PC-3 (cell line): ENCODE data around the gene ACADS. TPM values are rescaled to one million over a fixed set of nuclear protein-coding genes. Genes with fewer than 3 reads are reported as not detected.

Experiments
- ATAC-seq: fragments of 200-7000 bp; cut with Tn5 transposase; 2 replicates; pipeline ENCODE4 v1.9.1; 2020; ENCODE audit warnings: mild to moderate bottlenecking, moderate library complexity
- Bru-seq: library from RNA; stranded (reverse); fragments of 400-500 nt; gene quantifications from one replicate; lab custom pipeline; 2021; lab: Mats Ljungman, UMichigan
- BruChase-seq, 2 experiments: library from RNA; stranded (reverse); fragments of 400-500 nt; gene quantifications; one replicate each; lab custom pipeline; 2021; lab: Mats Ljungman, UMichigan
- BruUV-seq: library from RNA; stranded (reverse); fragments of 400-500 nt; replicated peaks from 2 replicates; lab custom pipeline; 2021; lab: Mats Ljungman, UMichigan
- CTCF ChIA-PET: fragments of 300-600 bp; sonication (Branson Sonifier 250); formaldehyde crosslinking; loops from one replicate; lab custom pipeline; 2022; ENCODE audit warnings: antibody characterized with exemption; lab: Charles Lee
- POLR2A ChIA-PET: fragments of 300-600 bp; sonication (Branson Sonifier 250); formaldehyde crosslinking; loops from one replicate; lab custom pipeline; 2022; ENCODE audit warnings: antibody characterized with exemption; ENCODE audit not compliant: unreplicated experiment; lab: Charles Lee
- DNase-seq: peaks from one replicate; pipeline ENCODE4 v3.0.0-alpha.2; 2015
- H2AFZ ChIP-seq: fragments of 300-600 bp; sonication (generic); 2 replicates; pipeline ENCODE4 v1.6.0; 2016; ENCODE audit warnings: antibody characterized with exemption, low read length
- H3F3A ChIP-seq: fragments of 300-600 bp; sonication (generic); one replicate; pipeline ENCODE4 v1.6.0; 2017; ENCODE audit warnings: antibody characterized with exemption, low read length, control low read depth, mild to moderate bottlenecking; ENCODE audit not compliant: unreplicated experiment
- H3K27ac ChIP-seq: fragments of 300-600 bp; sonication (generic); 2 replicates; pipeline ENCODE4 v1.5.1; 2016; ENCODE audit warnings: mild to moderate bottlenecking, low read length
- H3K27me3 ChIP-seq: fragments of 300-600 bp; sonication (generic); 2 replicates; pipeline ENCODE4 v1.6.1; 2016; ENCODE audit warnings: low read length, mixed read lengths
- H3K36me3 ChIP-seq: fragments of 300-600 bp; sonication (generic); 2 replicates; pipeline ENCODE4 v1.6.1; 2016; ENCODE audit warnings: low read depth, mixed run types, low read length, mixed read lengths
- H3K4me1 ChIP-seq: fragments of 300-600 bp; sonication (generic); 2 replicates; pipeline ENCODE4 v1.5.1; 2016; ENCODE audit warnings: low read length; ENCODE audit not compliant: insufficient read depth
- H3K4me2 ChIP-seq: fragments of 300-600 bp; sonication (generic); 2 replicates; pipeline ENCODE4 v1.6.0; 2016; ENCODE audit warnings: low read length
- H3K4me3 ChIP-seq: fragments of 300-600 bp; sonication (generic); 2 replicates; pipeline ENCODE4 v1.5.1; 2016; ENCODE audit warnings: mild to moderate bottlenecking, low read length, mixed read lengths
- H3K79me2 ChIP-seq: fragments of 300-600 bp; sonication (generic); 2 replicates; pipeline ENCODE4 v1.6.1; 2017; ENCODE audit warnings: low read length, mixed read lengths
- H3K9ac ChIP-seq: fragments of 300-600 bp; sonication (generic); 2 replicates; pipeline ENCODE4 v1.6.0; 2016; ENCODE audit warnings: mild to moderate bottlenecking, low read length
- H3K9me2 ChIP-seq: fragments of 300-600 bp; sonication (generic); replicated peaks from 2 replicates; pipeline ENCODE4 v1.6.1; 2016; ENCODE audit warnings: mixed run types, low read length, mixed read lengths
- H3K9me3 ChIP-seq: fragments of 300-600 bp; sonication (generic); 2 replicates; pipeline ENCODE4 v1.6.1; 2016; ENCODE audit warnings: low read length, mixed read lengths
- H4K20me1 ChIP-seq: fragments of 300-600 bp; sonication (generic); 2 replicates; pipeline ENCODE4 v1.6.1; 2016; ENCODE audit warnings: low read length, mixed read lengths
- CTCF ChIP-seq: fragments of 300-600 bp; sonication (generic); conservative IDR thresholded peaks from 2 replicates; pipeline ENCODE4 v1.5.1; 2017; ENCODE audit warnings: antibody characterized with exemption, low read depth, mild to moderate bottlenecking, low read length
- EZH2 ChIP-seq: fragments of 300-600 bp; sonication (generic); IDR thresholded peaks from one replicate; pipeline ENCODE4 v1.6.1; 2017; ENCODE audit warnings: antibody characterized with exemption, mild to moderate bottlenecking, low read length; ENCODE audit not compliant: unreplicated experiment
- EZH2phosphoT487 ChIP-seq: fragments of 300-600 bp; sonication (generic); IDR thresholded peaks from 2 replicates; pipeline ENCODE4 v1.6.1; 2018; ENCODE audit warnings: mild to moderate bottlenecking, antibody characterized with exemption, low read length, borderline replicate concordance
- intact Hi-C: fragments of 100-400 bp; cut with micrococcal nuclease; formaldehyde crosslinking; loops from 2 replicates; pipeline ENCODE4 v1.9.0; 2023
- long read RNA-seq: library from polyadenylated mRNA; unstranded; transcript quantifications from one replicate; pipeline ENCODE4 v2.0.0, GENCODE V29; 2021; ENCODE audit not compliant: unreplicated experiment
- total RNA-seq: library from RNA; depleted of rRNA; stranded (reverse); fragments of >200 nt; gene quantifications from 2 replicates; pipeline ENCODE4 v1.2.3, GENCODE V29; 2014; rRNA removed

ACADS gene, protein sequence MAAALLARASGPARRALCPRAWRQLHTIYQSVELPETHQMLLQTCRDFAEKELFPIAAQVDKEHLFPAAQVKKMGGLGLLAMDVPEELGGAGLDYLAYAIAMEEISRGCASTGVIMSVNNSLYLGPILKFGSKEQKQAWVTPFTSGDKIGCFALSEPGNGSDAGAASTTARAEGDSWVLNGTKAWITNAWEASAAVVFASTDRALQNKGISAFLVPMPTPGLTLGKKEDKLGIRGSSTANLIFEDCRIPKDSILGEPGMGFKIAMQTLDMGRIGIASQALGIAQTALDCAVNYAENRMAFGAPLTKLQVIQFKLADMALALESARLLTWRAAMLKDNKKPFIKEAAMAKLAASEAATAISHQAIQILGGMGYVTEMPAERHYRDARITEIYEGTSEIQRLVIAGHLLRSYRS
- total RNA-seq (14.5 and 19.6 TPM in 2 replicates), Bru-seq, nascent RNA (percentile 58 among the genes with signal in this experiment), BruChase-seq, experiment 1, labeled RNA remaining after a 6-hour chase (percentile 66 among the genes with signal in this experiment), BruChase-seq, experiment 2, labeled RNA remaining after a 2-hour chase (percentile 66 among the genes with signal in this experiment)
- long read RNA-seq, transcript ACADS-201 (10 exons, 1,950 nt) = major isoform, 55 of 120 reads
- long read RNA-seq, partial matches to known transcripts = 36 of 120 reads
- long read RNA-seq, other reads (novel, unspliced or antisense) = 29 of 120 reads

DNA sequence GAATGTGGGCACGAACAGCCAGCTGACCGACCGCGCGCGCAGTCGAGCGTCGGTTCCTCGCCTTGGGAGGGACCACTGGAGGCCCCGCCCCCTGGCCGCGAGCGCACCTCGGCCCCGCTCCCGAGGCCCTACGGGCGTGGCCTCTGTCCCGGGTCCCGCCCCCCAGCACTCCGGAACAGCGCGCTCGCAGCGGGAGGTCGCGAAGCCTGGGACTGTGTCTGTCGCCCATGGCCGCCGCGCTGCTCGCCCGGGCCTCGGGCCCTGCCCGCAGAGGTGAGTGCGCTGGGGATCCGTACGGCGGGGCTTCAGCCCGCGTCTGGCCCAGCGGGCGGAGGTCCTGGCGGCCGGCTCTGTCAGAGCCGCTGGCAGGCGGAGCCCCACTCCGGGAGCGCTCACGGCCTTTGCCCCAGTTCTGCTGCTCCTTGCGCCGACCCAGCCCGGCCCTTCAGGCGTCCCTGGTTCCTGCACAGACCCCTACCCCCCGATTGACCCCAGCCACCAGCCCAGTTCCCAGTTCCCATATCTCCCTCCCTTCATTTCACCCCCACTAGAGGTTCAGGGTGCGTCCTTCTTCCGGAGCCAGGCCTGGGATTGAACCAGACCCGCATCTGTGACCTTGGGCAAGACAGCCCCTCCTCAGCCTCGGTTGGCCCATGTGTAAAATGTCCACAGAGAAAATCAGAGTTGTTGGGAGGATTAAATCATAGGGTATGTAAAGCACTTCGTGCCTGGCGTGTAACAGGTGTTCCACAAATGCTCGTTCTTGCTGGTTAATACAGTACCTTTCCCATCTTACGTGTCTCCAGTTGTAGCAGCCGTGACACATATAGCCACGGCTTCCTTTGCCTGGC is at the start of gene ACADS:
TSS of gene ACADS (plus strand) at position 168 of the 851 bp plus-strand sequence. CDS start at position 228, 60 bp downstream.
- ChIA-PET POLR2A (no interaction called here), CTCF (interaction anchor here (0.5 kb wide), 1 partner anchor 60 kb away, joined by 5 read pairs; no protein-coding TSS in a partner anchor)
- H4K20me1 ChIP-seq = no peaks in the 10 kb centered on the region
- no peaks in the 10 kb centered on the region for H3K9me3 ChIP-seq
- H3K27ac ChIP-seq = no peak within 1 kb of the TSS
- BruUV-seq = no TSS peak
- peak within 1 kb of the TSS; percentile 86 for H3K4me2 ChIP-seq
- DNase-seq (peak; percentile 80), ATAC-seq (peak; percentile 98)
- peaks cover 25% of the 10 kb centered on the region for H3K36me3 ChIP-seq
- TF ChIP-seq CTCF (no peak), EZH2 (no peak), EZH2phosphoT487 (no peak)
- peak within 1 kb of the TSS; percentile 71 for H3K4me3 ChIP-seq
- H3K9ac ChIP-seq = peak within 1 kb of the TSS; percentile 61
- H3K4me1 ChIP-seq = peaks cover 7% of the 10 kb centered on the region
- intact Hi-C loops = no loop called here
- no peaks in the 10 kb centered on the region for H3K27me3 ChIP-seq
- no peaks in the 10 kb centered on the region for H3F3A ChIP-seq
- H3K79me2 ChIP-seq = no peaks in the 10 kb centered on the region
- no peaks in the 10 kb centered on the region for H3K9me2 ChIP-seq
- peak within 1 kb of the TSS; percentile 72 for H2AFZ ChIP-seq

DNA sequence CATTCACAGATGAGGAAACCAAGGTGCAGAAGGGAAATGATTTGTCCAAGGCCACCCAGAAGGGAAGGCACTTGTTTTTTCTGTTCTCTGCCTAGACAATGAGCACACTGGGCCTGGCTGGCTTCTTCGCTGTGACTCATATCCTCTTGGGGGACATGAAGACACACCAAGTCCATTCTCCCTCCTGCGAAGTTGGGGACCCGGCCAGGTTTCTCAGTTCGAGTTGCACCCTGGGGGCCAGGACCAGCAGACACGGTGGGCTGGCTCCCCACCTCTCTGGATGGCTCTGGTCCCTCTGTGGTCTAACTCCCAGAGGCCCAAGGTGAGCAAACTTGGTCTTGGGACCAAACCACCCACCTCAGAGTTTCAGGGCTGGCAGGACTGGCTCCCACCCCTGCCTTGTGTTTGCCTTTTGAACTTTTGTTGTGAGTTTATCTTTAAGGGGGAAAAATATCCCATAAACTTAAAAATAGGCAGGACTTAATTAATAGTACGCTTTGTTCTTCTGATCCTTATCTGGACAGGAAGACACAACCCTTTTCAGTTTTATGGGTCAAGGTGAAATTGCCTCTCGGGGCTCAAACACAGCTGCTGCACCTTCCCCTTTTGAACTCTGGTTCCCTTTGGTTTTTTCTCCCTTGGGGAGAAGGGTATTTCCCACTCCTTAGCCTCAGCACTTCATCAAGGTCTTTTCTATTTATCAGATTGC is 47.7 kb upstream of the ACADS start:
- peak; percentile 74 for ATAC-seq
- intact Hi-C loops = no loop called here

More for the DNA sequence above, 47.7 kb upstream of the ACADS start:
- H3K9ac ChIP-seq = no peak overlapping the region
- no peaks in the 10 kb centered on the region for H3K79me2 ChIP-seq
- no peak overlapping the region for H3K27ac ChIP-seq
- no peak overlapping the region for H3K4me2 ChIP-seq
- TF ChIP-seq EZH2 = no peak
- TF ChIP-seq CTCF = no peak
- no peak for TF ChIP-seq EZH2phosphoT487
- H3K27me3 ChIP-seq = no peaks in the 10 kb centered on the region
- DNase-seq = peak; percentile 53
- no peak overlapping the region for H3K4me3 ChIP-seq
- H3K36me3 ChIP-seq = no peaks in the 10 kb centered on the region
- ChIA-PET CTCF (interaction anchor here (0.6 kb wide), 1 partner anchor 29 kb away, joined by 3 read pairs; no protein-coding TSS in a partner anchor), POLR2A (no interaction called here)
- no peak overlapping the region for H2AFZ ChIP-seq
- BruUV-seq = no TSS peak
- no peaks in the 10 kb centered on the region for H3F3A ChIP-seq
- H3K9me2 ChIP-seq = no peaks in the 10 kb centered on the region
- H4K20me1 ChIP-seq = no peaks in the 10 kb centered on the region
- H3K4me1 ChIP-seq = peaks cover 6% of the 10 kb centered on the region
- H3K9me3 ChIP-seq = no peaks in the 10 kb centered on the region
